Mesothelial cell of epicardium (in vitro differentiated cells): ENCODE results near the gene AFAP1. TPM values are rescaled to one million over a fixed set of nuclear protein-coding genes. Genes with fewer than 3 reads are reported as not detected.

Experiments used
- DNase-seq, 2 experiments: peaks; one replicate each; pipeline ENCODE4 v3.0.0; 2021; ENCODE audit warnings: low spot score in 2 of 2; ENCODE audit not compliant: unreplicated experiment in 2 of 2
- H3K27ac Mint-ChIP-seq: 2 replicates; pipeline ENCODE4 v1.8.0; 2021; ENCODE audit warnings: mixed read lengths
- H3K27me3 Mint-ChIP-seq: 2 replicates; pipeline ENCODE4 v1.8.0; 2021; ENCODE audit warnings: low read depth, mixed read lengths
- H3K36me3 Mint-ChIP-seq: 2 replicates; pipeline ENCODE4 v1.8.0; 2021; ENCODE audit warnings: mixed read lengths
- H3K4me1 Mint-ChIP-seq: 2 replicates; pipeline ENCODE4 v1.8.0; 2021; ENCODE audit warnings: mixed read lengths
- H3K4me3 Mint-ChIP-seq: 2 replicates; pipeline ENCODE4 v1.8.0; 2021; ENCODE audit warnings: mild to moderate bottlenecking, moderate library complexity, mixed read lengths
- H3K9me3 Mint-ChIP-seq: 2 replicates; pipeline ENCODE4 v1.8.0; 2021; ENCODE audit warnings: mixed read lengths
- total RNA-seq: library from RNA; stranded (reverse); gene quantifications from 3 replicates; pipeline ENCODE4 v1.2.1, GENCODE V29; 2021
- TF ChIP-seq, protein P1 (sequence below): fragments of 200-600 bp; sonication (generic); IDR thresholded peaks from one replicate; pipeline ENCODE4 v1.5.0; 2021; ENCODE audit warnings: antibody characterized with exemption; ENCODE audit not compliant: unreplicated experiment

The AFAP1 gene
- total RNA-seq, 1 donor from 2014 or later = 82.4 TPM

DNA sequence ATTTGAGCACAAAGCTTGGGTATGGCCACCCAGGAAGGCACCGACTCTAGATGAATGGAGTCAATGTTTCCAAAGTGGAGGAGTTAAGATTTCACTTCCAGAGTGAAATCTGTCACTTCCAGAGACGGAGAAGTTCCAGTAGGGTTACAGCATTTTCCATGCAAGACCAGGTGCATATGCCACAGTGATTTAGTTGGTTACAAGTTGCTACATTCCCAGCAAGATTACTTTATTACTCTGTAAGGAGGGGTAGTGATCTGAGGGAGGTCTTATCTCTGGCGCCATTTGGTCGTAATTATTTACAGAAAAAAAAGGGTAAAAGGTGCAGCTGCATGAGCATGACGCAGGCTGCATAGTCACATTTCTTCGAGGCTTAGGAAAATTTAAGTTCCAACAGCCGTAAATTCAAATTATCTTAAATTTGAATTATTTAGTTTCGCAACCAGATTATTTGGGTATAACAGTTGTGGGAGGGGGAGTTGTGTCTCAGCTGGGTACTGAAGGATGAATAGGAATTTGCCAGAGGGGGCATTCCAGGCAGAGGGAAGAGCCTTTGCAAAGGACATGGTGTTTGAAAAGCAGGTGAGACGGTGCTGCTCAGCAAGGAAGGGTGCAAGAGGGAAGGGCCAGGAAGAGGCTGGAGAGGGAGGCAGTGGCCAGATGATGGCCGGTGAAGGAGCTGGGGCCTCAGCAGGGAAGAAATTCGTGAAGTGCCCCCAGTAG lies 17.4 kb upstream of the AFAP1 start:
- peak overlapping the region; percentile 74 for H3K27ac Mint-ChIP-seq
- no peaks in the 10 kb centered on the region for H3K27me3 Mint-ChIP-seq
- H3K9me3 Mint-ChIP-seq = peaks cover 7% of the 10 kb centered on the region
- peaks cover 2% of the 10 kb centered on the region for H3K36me3 Mint-ChIP-seq
- H3K4me1 Mint-ChIP-seq = peaks cover 39% of the 10 kb centered on the region
- DNase-seq = no peak
- TF ChIP-seq, protein P1, sequence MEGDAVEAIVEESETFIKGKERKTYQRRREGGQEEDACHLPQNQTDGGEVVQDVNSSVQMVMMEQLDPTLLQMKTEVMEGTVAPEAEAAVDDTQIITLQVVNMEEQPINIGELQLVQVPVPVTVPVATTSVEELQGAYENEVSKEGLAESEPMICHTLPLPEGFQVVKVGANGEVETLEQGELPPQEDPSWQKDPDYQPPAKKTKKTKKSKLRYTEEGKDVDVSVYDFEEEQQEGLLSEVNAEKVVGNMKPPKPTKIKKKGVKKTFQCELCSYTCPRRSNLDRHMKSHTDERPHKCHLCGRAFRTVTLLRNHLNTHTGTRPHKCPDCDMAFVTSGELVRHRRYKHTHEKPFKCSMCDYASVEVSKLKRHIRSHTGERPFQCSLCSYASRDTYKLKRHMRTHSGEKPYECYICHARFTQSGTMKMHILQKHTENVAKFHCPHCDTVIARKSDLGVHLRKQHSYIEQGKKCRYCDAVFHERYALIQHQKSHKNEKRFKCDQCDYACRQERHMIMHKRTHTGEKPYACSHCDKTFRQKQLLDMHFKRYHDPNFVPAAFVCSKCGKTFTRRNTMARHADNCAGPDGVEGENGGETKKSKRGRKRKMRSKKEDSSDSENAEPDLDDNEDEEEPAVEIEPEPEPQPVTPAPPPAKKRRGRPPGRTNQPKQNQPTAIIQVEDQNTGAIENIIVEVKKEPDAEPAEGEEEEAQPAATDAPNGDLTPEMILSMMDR = no peak
- H3K4me3 Mint-ChIP-seq = no peak overlapping the region

DNA sequence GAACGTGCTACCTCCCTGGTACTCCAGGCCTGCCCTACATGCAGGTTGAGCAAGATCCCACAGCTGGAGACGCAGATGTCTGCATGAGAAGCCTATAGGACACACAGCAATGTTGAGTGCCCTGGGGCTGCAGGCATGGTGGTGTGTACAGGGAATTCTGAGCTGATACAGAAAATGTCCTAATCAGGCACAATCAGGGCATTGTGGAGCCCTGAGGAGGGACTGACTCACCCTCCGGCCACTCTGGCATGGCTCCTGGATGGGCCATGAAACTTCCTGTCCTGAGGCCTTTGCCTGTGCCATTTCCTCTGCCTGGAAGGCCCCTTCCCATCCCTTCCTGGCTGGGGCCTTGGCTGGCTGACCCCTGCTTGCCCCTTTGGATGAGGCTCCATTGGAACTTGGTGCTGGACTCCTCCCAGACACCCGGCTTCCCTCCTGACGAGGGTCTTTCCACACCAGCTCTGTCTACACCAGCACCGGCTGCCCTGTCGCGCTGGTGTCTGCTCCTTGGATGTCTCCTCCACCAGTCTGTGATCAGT lies 16.7 kb upstream of the AFAP1 start:
- H3K27me3 Mint-ChIP-seq = no peaks in the 10 kb centered on the region
- peaks cover 8% of the 10 kb centered on the region for H3K36me3 Mint-ChIP-seq
- TF ChIP-seq, protein P1 = no peak
- no peak overlapping the region for H3K4me3 Mint-ChIP-seq
- H3K4me1 Mint-ChIP-seq = peaks cover 39% of the 10 kb centered on the region
- DNase-seq = no peak
- peak overlapping the region; percentile 74 for H3K27ac Mint-ChIP-seq
- H3K9me3 Mint-ChIP-seq = peaks cover 14% of the 10 kb centered on the region

DNA sequence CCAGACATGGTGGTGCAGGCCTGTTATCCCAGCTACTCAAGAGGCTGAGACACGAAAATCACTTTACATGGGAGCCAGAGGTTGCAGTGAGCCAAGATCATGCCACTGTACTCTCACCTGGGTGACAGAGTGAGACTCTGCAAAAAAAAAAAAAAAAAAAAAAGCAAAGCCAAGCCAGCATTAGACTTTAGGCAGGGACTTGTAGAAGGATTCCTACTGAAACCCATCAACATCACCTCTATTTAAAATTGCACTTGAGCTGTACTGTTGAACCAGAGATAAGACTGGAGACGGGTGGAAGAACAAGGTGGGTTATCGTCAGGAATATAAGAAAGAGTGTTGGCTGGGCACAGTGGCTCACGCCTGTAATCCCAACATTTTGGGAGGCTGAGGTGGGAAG lies 15.7 kb upstream of the AFAP1 start:
- Mint-ChIP-seq H3K4me3 (no peak overlapping the region), H3K4me1 (peaks cover 30% of the 10 kb centered on the region), H3K36me3 (peaks cover 10% of the 10 kb centered on the region), H3K27ac (peak overlapping the region; percentile 43), H3K27me3 (no peaks in the 10 kb centered on the region), H3K9me3 (peaks cover 18% of the 10 kb centered on the region)
- DNase-seq = no peak
- TF ChIP-seq, protein P1 = no peak

DNA sequence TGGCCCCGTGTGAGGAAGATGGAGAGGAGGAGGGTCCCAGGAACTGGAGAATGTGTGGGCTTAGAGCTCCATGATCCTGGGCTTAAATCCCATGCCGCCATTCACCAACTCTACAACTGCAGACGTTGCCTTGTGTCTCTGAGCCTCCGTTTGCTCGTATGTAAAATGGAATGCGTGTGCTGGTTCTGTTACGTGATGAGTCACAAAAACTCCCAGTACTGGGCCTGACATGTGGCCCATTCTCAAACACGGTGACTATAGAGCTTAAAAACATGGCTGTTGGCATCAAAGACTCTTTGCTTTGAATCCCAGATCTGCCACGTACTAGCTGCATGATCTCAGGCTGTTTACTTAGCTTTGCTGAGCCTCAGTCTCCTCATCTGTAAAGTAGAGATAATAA lies 13.0 kb upstream of the AFAP1 start:
- peaks cover 10% of the 10 kb centered on the region for H3K36me3 Mint-ChIP-seq
- no peak for DNase-seq
- H3K9me3 Mint-ChIP-seq = peaks cover 18% of the 10 kb centered on the region
- H3K4me1 Mint-ChIP-seq = peaks cover 39% of the 10 kb centered on the region
- H3K27ac Mint-ChIP-seq = no peak overlapping the region
- H3K4me3 Mint-ChIP-seq = no peak overlapping the region
- no peaks in the 10 kb centered on the region for H3K27me3 Mint-ChIP-seq
- TF ChIP-seq, protein P1 = no peak

DNA sequence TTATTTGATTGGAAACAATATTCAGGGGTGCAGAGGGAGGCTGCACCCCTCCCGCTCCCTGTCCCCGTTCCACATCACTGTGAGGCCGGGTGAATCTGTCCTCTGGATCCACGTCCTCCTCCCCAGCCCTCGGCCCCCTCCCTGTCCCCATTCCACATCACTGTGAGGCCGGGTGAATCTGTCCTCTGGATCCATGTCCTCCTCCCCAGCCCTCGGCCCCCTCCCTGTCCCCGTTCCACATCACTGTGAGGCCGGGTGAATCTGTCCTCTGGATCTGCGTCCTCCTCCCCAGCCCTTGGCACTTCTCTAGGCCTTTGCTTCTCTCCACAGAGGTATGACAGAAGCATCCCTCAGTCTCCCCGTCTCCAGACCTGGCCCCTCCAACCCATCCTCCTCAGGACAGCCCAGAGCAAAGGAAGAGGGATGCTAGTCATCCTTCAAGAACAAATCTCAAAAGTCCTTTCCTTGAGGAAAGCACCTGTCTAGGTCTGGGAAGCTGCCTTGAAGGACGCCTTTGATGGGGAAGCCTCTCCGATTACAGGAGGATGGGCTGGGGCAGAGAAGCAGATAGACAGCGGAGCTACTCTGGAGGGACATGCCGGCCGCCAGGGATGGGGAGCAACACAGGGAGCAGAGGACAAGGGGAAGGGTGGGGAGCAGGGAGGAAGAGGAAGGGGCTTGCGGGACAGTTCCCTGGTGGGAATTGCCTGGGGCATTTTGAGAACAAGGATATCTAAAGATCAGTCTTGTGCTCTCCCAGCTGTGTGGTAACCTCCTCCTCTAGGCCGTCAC lies 10.8 kb upstream of the AFAP1 start:
- Mint-ChIP-seq H3K27ac (no peak overlapping the region), H3K9me3 (peaks cover 18% of the 10 kb centered on the region), H3K36me3 (peaks cover 10% of the 10 kb centered on the region), H3K27me3 (no peaks in the 10 kb centered on the region), H3K4me1 (peaks cover 31% of the 10 kb centered on the region), H3K4me3 (no peak overlapping the region)
- no peak for DNase-seq
- TF ChIP-seq, protein P1 = no peak
